ENCODE measurements around the gene SLC35F3.
A peak's percentile ranks its signal among the peaks of the same experiment; 100 is the strongest.

Gene SLC35F3

GRCh38 chr1:234111458-234112142, 207.1 kb downstream of the SLC35F3 start:
- Histone ChIP-seq H3K4me2 (ENCODE audit: low read depth, low read length, poor library complexity, severe bottlenecking) (no peak overlapping the region), H2AFZ (ENCODE audit: low read depth, low read length, severe bottlenecking) (no peak overlapping the region), H3K4me3 (ENCODE audit: insufficient read depth, low read length, poor library complexity, severe bottlenecking) (no peak overlapping the region), H3K9ac (ENCODE audit: low read length) (no peak overlapping the region), H4K20me1 (ENCODE audit: low read depth, low read length) (no peaks in the 10 kb centered on the region), H3K9me3 (ENCODE audit: insufficient read depth, low read length) (no peaks in the 10 kb centered on the region), H3K36me3 (ENCODE audit: low read length) (no peaks in the 10 kb centered on the region), H3K27ac (ENCODE audit: low read depth, low read length) (no peak overlapping the region), H3F3A (ENCODE audit: insufficient read depth) (no peaks in the 10 kb centered on the region), H3K27me3 (ENCODE audit: low read length) (no peaks in the 10 kb centered on the region), H3K9me2 (replicated peaks; ENCODE audit: insufficient read depth, low read length) (no peaks in the 10 kb centered on the region), H3K79me2 (ENCODE audit: insufficient read depth, low read length) (no peaks in the 10 kb centered on the region)
- TF ChIP-seq CTCF (IDR thresholded peaks at IDR 0.05; ENCODE audit: insufficient read depth, low read length, poor library complexity, severe bottlenecking) (no peak), EZH2phosphoT487 (conservative IDR thresholded peaks at IDR 0.05; ENCODE audit: low read length) (no peak)

DNA sequence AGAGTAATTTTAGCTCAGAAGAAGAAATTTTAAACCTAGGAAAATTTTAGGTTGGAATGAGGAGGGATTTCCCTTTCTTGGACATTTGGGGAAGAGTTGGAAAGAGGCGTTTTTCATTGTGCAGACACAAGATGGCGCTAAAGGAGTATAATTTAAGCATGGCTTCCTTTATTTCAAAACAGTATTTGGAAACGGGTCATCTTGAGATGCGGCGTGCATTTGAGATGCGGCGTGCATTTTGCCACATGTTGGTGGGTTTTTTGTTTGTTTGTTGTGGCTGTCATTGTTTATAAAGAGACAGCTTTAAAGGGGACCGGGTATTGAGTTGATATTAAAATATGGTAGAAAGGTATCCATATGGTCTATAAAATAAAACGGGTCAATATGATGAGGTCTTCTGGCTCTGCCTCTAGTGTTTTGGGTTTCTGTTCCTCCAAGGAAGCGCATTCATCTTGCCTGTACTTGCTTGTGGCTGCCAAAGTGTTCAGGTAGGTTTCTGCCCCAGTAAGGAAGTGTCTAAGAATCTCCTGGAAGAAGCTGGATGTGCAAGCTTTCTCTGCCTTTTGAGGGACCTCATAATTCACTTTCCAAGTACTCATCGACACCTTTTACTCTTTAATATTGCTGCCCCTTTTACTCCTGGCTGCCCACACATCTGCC, 210.3 kb downstream of the SLC35F3 start:
- no peaks in the 10 kb centered on the region for H3K27me3 ChIP-seq (ENCODE audit: low read length)
- H4K20me1 ChIP-seq (ENCODE audit: low read depth, low read length): no peaks in the 10 kb centered on the region
- no peak overlapping the region for H3K27ac ChIP-seq (ENCODE audit: low read depth, low read length)
- H3K36me3 ChIP-seq (ENCODE audit: low read length): no peaks in the 10 kb centered on the region
- no peaks in the 10 kb centered on the region for H3K79me2 ChIP-seq (ENCODE audit: insufficient read depth, low read length)
- H3F3A ChIP-seq (ENCODE audit: insufficient read depth): no peaks in the 10 kb centered on the region
- peak overlapping the region; percentile 36 for H3K4me2 ChIP-seq (ENCODE audit: low read depth, low read length, poor library complexity, severe bottlenecking)
- no peaks in the 10 kb centered on the region for H3K9me3 ChIP-seq (ENCODE audit: insufficient read depth, low read length)
- H3K9me2 ChIP-seq (replicated peaks; ENCODE audit: insufficient read depth, low read length): no peaks in the 10 kb centered on the region
- no peak overlapping the region for H2AFZ ChIP-seq (ENCODE audit: low read depth, low read length, severe bottlenecking)
- H3K9ac ChIP-seq (ENCODE audit: low read length): no peak overlapping the region
- TF ChIP-seq CTCF (IDR thresholded peaks at IDR 0.05; ENCODE audit: insufficient read depth, low read length, poor library complexity, severe bottlenecking) (peak; percentile 68), EZH2phosphoT487 (conservative IDR thresholded peaks at IDR 0.05; ENCODE audit: low read length) (no peak)
- no peak overlapping the region for H3K4me3 ChIP-seq (ENCODE audit: insufficient read depth, low read length, poor library complexity, severe bottlenecking)

- Histone ChIP-seq H3K27me3 (ENCODE audit: low read length) (no peaks in the 10 kb centered on the region), H2AFZ (ENCODE audit: low read depth, low read length, severe bottlenecking) (no peak overlapping the region), H3K36me3 (ENCODE audit: low read length) (no peaks in the 10 kb centered on the region), H3K9me2 (replicated peaks; ENCODE audit: insufficient read depth, low read length) (no peaks in the 10 kb centered on the region), H3K4me2 (ENCODE audit: low read depth, low read length, poor library complexity, severe bottlenecking) (no peak overlapping the region), H3K9me3 (ENCODE audit: insufficient read depth, low read length) (no peaks in the 10 kb centered on the region), H3K79me2 (ENCODE audit: insufficient read depth, low read length) (no peaks in the 10 kb centered on the region), H3K4me3 (ENCODE audit: insufficient read depth, low read length, poor library complexity, severe bottlenecking) (no peak overlapping the region), H3F3A (ENCODE audit: insufficient read depth) (no peaks in the 10 kb centered on the region), H4K20me1 (ENCODE audit: low read depth, low read length) (no peaks in the 10 kb centered on the region), H3K27ac (ENCODE audit: low read depth, low read length) (no peak overlapping the region), H3K9ac (ENCODE audit: low read length) (no peak overlapping the region)
- no peak for TF ChIP-seq EZH2phosphoT487 (conservative IDR thresholded peaks at IDR 0.05; ENCODE audit: low read length)
- no peak for TF ChIP-seq CTCF (IDR thresholded peaks at IDR 0.05; ENCODE audit: insufficient read depth, low read length, poor library complexity, severe bottlenecking)
Observed at GRCh38 chr1:234118911-234119310, 214.4 kb downstream of the SLC35F3 start.
